ENCODE data around the gene BANP. TPM values are rescaled to one million over a fixed set of nuclear protein-coding genes. Genes with fewer than 3 reads are reported as not detected.

Gene BANP
- total RNA-seq, 1 experiment from 2014 or later, result 22.6 TPM

DNA sequence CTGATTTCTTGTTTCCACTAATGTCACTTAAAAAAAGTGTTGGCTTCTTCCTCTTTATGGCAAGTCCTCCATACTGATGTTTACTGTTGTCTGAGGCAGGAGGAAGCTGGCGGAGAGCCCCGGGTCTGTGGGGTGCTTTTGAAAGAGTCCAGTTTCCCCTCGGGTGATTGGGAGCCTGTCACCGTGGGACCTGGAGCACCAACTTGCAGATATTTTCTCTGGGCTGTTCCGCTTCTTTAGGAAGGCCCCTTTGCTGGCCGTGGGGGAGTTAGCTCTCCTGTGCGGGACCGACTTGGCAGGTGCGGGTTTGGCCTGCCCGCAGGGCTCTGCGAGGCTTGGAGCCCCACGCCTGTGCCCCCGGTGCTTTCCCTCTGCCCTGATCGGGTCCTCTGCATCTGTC, 3.1 kb downstream of the BANP start:
- CTCF ChIA-PET, result no interaction called here
- H3K27ac ChIP-seq (ENCODE audit: low read length), result no peak overlapping the region

DNA sequence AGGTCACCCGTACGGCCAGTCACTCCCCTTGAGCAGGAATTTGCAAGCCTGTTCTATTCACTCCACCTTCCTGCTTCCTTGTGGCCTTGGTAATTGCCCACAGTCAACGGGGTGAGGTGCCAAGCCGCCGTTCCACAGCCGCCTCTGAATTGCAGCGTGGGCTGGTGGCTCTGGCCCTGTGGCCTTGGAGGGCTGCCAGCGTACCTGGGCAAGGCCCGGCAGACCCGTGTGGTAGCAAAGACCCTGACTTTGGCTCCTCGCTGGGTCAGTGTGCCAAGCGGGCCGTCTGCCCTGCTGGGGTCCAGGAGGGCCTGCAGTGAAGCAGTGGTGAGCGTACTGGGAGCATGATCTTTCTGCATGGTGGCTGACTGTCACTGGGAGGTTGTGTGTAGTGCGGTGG, 3.6 kb downstream of the BANP start:
- ChIA-PET POLR2A (no interaction called here), CTCF (no interaction called here)
- Histone ChIP-seq H3K27me3 (ENCODE audit: control insufficient read depth, insufficient read depth, low read length) (no peaks in the 10 kb centered on the region), H3K4me3 (ENCODE audit: low read depth in 2 of 2, low read length in 2 of 2) (no peak overlapping the region), H3K36me3 (ENCODE audit: control insufficient read depth, insufficient read depth, low read length) (peaks cover 10% of the 10 kb centered on the region; the same call in 1 of the 2 replicates), H3K4me1 (ENCODE audit: control insufficient read depth, insufficient read depth, low read length) (peaks cover 17% of the 10 kb centered on the region), H3K9me3 (ENCODE audit: control insufficient read depth, insufficient read depth, low read depth, low read length) (no peaks in the 10 kb centered on the region), H3K27ac (ENCODE audit: low read length) (no peak overlapping the region)
- no peak for ATAC-seq
- in situ Hi-C loops (cut with HindIII; ENCODE audit: low pct_unique_long_range_greater_than_20kb, low sequenced_read_pairs) (no loop called here), intact Hi-C loops (cut with micrococcal nuclease; ENCODE audit: unreplicated experiment) (no loop called here)
- TF ChIP-seq REST (IDR thresholded peaks at IDR 0.05; ENCODE audit: insufficient read depth in 1 of 2, low read depth in 2 of 2, low read length in 1 of 2) (no peak), POLR2AphosphoS5 (IDR thresholded peaks at IDR 0.05; ENCODE audit: low read depth, low read length) (no peak), CTCF (IDR thresholded peaks at IDR 0.05) (no peak), TCF7L2 (IDR thresholded peaks at IDR 0.05; ENCODE audit: low read depth, low read length) (no peak), SIN3A (IDR thresholded peaks at IDR 0.05; ENCODE audit: borderline replicate concordance, insufficient read depth, low read depth, low read length) (no peak)
- BruUV-seq (replicated peaks), result no TSS peak
- DNase-seq (ENCODE audit: low read depth, low spot score), result no peak

More for the DNA sequence above, 3.1 kb downstream of the BANP start:
- BruUV-seq (replicated peaks), result no TSS peak
- intact Hi-C loops (cut with micrococcal nuclease; ENCODE audit: unreplicated experiment), result no loop called here
- ATAC-seq (no peak), DNase-seq (ENCODE audit: low read depth, low spot score) (no peak)
- Histone ChIP-seq H3K4me3 (ENCODE audit: low read depth in 2 of 2, low read length in 2 of 2) (no peak overlapping the region), H3K27me3 (ENCODE audit: control insufficient read depth, insufficient read depth, low read length) (no peaks in the 10 kb centered on the region), H3K36me3 (ENCODE audit: control insufficient read depth, insufficient read depth, low read length) (peaks cover 10% of the 10 kb centered on the region; the same call in 1 of the 2 replicates), H3K9me3 (ENCODE audit: control insufficient read depth, insufficient read depth, low read depth, low read length) (no peaks in the 10 kb centered on the region), H3K4me1 (ENCODE audit: control insufficient read depth, insufficient read depth, low read length) (peaks cover 17% of the 10 kb centered on the region)
- in situ Hi-C loops (cut with HindIII; ENCODE audit: low pct_unique_long_range_greater_than_20kb, low sequenced_read_pairs), result no loop called here
- no peak for TF ChIP-seq REST (IDR thresholded peaks at IDR 0.05; ENCODE audit: insufficient read depth in 1 of 2, low read depth in 2 of 2, low read length in 1 of 2)
- TF ChIP-seq TCF7L2 (IDR thresholded peaks at IDR 0.05; ENCODE audit: low read depth, low read length), result no peak
- TF ChIP-seq SIN3A (IDR thresholded peaks at IDR 0.05; ENCODE audit: borderline replicate concordance, insufficient read depth, low read depth, low read length), result no peak
- TF ChIP-seq POLR2AphosphoS5 (IDR thresholded peaks at IDR 0.05; ENCODE audit: low read depth, low read length), result no peak
- TF ChIP-seq CTCF (IDR thresholded peaks at IDR 0.05), result no peak
- POLR2A ChIA-PET, result no interaction called here
